ENCODE results near the gene CLEC6A. TPM values are rescaled to one million over a fixed set of nuclear protein-coding genes. Genes with fewer than 3 reads are reported as not detected.

Gene CLEC6A
- total RNA-seq, 2 experiments from 2014 or later = not detected

- H3K4me1 Mint-ChIP-seq (ENCODE audit: low read depth) = no peaks in the 10 kb centered on the region
These were observed 62.2 kb downstream of the CLEC6A start for GRCh38 chr12:8517971-8518370.

DNA sequence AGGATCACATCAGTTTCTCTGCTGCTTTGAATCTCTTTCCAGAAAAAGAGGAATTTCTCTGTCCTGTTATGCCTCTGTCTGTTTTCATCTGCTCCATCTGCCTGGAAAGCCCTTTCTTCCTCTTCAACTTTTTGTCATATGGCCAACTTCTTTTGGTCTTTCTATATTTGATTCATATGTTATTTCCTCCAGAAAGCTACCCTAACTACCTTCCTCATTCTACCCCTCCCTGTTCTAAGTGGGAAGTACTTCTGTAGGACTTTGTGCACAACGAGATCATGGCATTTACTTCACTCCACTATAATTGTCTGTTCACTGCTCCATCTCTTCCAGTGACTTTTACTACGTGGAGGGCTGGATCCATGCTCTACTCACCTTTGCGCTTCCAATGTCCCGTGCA lies 63.4 kb downstream of the CLEC6A start:
- Mint-ChIP-seq H3K4me3 (no peak overlapping the region), H3K9me3 (peaks cover under 1% of the 10 kb centered on the region), H3K27ac (no peak overlapping the region), H3K36me3 (ENCODE audit: low read depth) (no peaks in the 10 kb centered on the region), H3K27me3 (peaks cover 47% of the 10 kb centered on the region), H3K4me1 (ENCODE audit: low read depth) (no peaks in the 10 kb centered on the region)
- ChIA-PET POLR2A (no interaction called here), CTCF (no interaction called here)
- Histone ChIP-seq H3K27me3 (ENCODE audit: control insufficient read depth in 1 of 2, insufficient read depth in 2 of 2, low read length in 2 of 2) (peaks cover 3 to 7% of the 10 kb centered on the region in 2 experiments), H3K4me3 (ENCODE audit: low read length) (no peak overlapping the region), H3K9me3 (ENCODE audit: control insufficient read depth in 1 of 2, insufficient read depth in 1 of 2, low read length in 2 of 2) (no peaks in the 10 kb centered on the region), H3K36me3 (ENCODE audit: insufficient read depth, low read length) (no peaks in the 10 kb centered on the region), H3K4me1 (ENCODE audit: insufficient read depth, low read length) (no peaks in the 10 kb centered on the region), H3K27ac (ENCODE audit: low read depth in 1 of 2, low read length in 2 of 2) (no peak overlapping the region)
- intact Hi-C loops (cut with DNase I, micrococcal nuclease) = no loop called here
- ATAC-seq (ENCODE audit: poor library complexity) (no peak), DNase-seq (no peak)
- no peak for TF ChIP-seq CTCF (IDR thresholded peaks at IDR 0.05)

More at GRCh38 chr12:8517971-8518370, 62.2 kb downstream of the CLEC6A start:
- H3K27ac ChIP-seq (ENCODE audit: low read depth in 1 of 2, low read length in 2 of 2) = no peak overlapping the region
- Mint-ChIP-seq H3K36me3 (ENCODE audit: low read depth) (no peaks in the 10 kb centered on the region), H3K27ac (no peak overlapping the region), H3K9me3 (no peaks in the 10 kb centered on the region), H3K27me3 (peaks cover 42% of the 10 kb centered on the region), H3K4me3 (no peak overlapping the region)
- peaks cover 3 to 7% of the 10 kb centered on the region in 2 experiments for H3K27me3 ChIP-seq (ENCODE audit: control insufficient read depth in 1 of 2, insufficient read depth in 2 of 2, low read length in 2 of 2)
- no peaks in the 10 kb centered on the region for H3K4me1 ChIP-seq (ENCODE audit: insufficient read depth, low read length)
- H3K4me3 ChIP-seq (ENCODE audit: low read length) = no peak overlapping the region
- POLR2A ChIA-PET = interaction anchor here (0.6 kb wide), 1 partner anchor 74 kb away, joined by 3 read pairs; no protein-coding TSS in a partner anchor
- no peak for TF ChIP-seq CTCF (IDR thresholded peaks at IDR 0.05)
- no peak for ATAC-seq (ENCODE audit: poor library complexity)
- intact Hi-C loops (cut with DNase I, micrococcal nuclease) = no loop called here
- DNase-seq = no peak
- H3K9me3 ChIP-seq (ENCODE audit: control insufficient read depth in 1 of 2, insufficient read depth in 1 of 2, low read length in 2 of 2) = no peaks in the 10 kb centered on the region
- CTCF ChIA-PET = no interaction called here
- no peaks in the 10 kb centered on the region for H3K36me3 ChIP-seq (ENCODE audit: insufficient read depth, low read length)

GRCh38 chr12:8527250-8528130 lies 71.7 kb downstream of the CLEC6A start:
- Mint-ChIP-seq H3K27me3 (peaks cover 24% of the 10 kb centered on the region), H3K9me3 (peaks cover 11% of the 10 kb centered on the region), H3K4me1 (ENCODE audit: low read depth) (no peaks in the 10 kb centered on the region), H3K27ac (no peak overlapping the region), H3K36me3 (ENCODE audit: low read depth) (no peaks in the 10 kb centered on the region), H3K4me3 (no peak overlapping the region)
- CTCF ChIA-PET = no interaction called here
- no peak for TF ChIP-seq CTCF (IDR thresholded peaks at IDR 0.05)
- POLR2A ChIA-PET = no interaction called here
- no peak for DNase-seq
- Histone ChIP-seq H3K36me3 (ENCODE audit: insufficient read depth, low read length) (no peaks in the 10 kb centered on the region), H3K4me3 (ENCODE audit: low read length) (no peak overlapping the region), H3K27me3 (ENCODE audit: control insufficient read depth in 1 of 2, insufficient read depth in 2 of 2, low read length in 2 of 2) (peaks cover 0 to 5% of the 10 kb centered on the region in 2 experiments), H3K4me1 (ENCODE audit: insufficient read depth, low read length) (no peaks in the 10 kb centered on the region), H3K27ac (ENCODE audit: low read depth in 1 of 2, low read length in 2 of 2) (no peak overlapping the region), H3K9me3 (ENCODE audit: control insufficient read depth in 1 of 2, insufficient read depth in 1 of 2, low read length in 2 of 2) (no peaks in the 10 kb centered on the region)
- intact Hi-C loops (cut with DNase I, micrococcal nuclease) = no loop called here
- no peak for ATAC-seq (ENCODE audit: poor library complexity)

Other genes starting within 250 kb of the CLEC6A start
- under 1 TPM; 0.30 to 0.47 TPM for gene FAM90A1, start 228.3 kb upstream of the CLEC6A start, total RNA-seq
- gene CLEC4D, start 57.5 kb downstream of the CLEC6A start, total RNA-seq = not detected
- not detected for gene CLEC4E, start 84.9 kb downstream of the CLEC6A start, total RNA-seq
- not detected for gene AICDA, start 156.9 kb downstream of the CLEC6A start, total RNA-seq
- not detected for gene MFAP5, start 206.9 kb downstream of the CLEC6A start, total RNA-seq
- gene RIMKLB, start 242.0 kb downstream of the CLEC6A start, total RNA-seq = 10 to 100 TPM; 14.8 to 15.2 TPM